HG03521 (cell line): Measurements from ENCODE around the gene SRSF3.

Experiments used
- ATAC-seq: cut with Tn5 transposase; IDR thresholded peaks from one replicate; pipeline ENCODE4 v1.9.1; 2021; ENCODE audit warnings: mild to moderate bottlenecking, moderate library complexity; ENCODE audit not compliant: unreplicated experiment

The SRSF3 gene

DNA sequence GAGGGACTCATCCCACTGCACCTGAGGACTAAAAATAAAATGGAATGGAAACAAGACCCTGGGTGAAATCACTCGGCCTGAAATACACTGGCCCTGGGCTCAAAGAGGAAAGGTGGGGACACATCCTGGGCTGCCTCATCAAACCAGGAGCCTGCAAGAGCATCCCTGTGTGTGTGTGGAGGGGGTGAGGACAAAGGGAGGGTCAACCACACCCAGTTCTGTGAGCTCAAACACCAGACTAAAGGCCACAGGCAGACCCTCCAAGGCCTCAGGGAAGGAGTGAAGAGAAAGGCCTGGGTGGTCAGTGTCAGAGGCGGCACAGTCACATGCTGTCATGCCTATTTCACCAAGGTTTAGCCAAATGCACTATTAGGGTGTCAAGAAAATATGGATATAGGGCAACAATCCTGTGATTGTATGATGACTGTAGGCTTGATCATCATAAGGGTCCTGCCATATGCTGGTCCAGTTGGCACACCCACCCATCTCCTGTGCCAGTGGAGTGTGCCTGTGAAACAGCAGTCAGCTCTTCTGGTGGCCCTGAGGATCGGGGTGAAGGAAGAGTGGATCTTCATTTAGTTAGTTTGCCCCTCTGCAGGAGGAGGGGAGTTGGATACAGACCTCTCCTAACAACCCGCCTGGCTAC is 28.9 kb downstream of the SRSF3 start:
- no peak for ATAC-seq

DNA sequence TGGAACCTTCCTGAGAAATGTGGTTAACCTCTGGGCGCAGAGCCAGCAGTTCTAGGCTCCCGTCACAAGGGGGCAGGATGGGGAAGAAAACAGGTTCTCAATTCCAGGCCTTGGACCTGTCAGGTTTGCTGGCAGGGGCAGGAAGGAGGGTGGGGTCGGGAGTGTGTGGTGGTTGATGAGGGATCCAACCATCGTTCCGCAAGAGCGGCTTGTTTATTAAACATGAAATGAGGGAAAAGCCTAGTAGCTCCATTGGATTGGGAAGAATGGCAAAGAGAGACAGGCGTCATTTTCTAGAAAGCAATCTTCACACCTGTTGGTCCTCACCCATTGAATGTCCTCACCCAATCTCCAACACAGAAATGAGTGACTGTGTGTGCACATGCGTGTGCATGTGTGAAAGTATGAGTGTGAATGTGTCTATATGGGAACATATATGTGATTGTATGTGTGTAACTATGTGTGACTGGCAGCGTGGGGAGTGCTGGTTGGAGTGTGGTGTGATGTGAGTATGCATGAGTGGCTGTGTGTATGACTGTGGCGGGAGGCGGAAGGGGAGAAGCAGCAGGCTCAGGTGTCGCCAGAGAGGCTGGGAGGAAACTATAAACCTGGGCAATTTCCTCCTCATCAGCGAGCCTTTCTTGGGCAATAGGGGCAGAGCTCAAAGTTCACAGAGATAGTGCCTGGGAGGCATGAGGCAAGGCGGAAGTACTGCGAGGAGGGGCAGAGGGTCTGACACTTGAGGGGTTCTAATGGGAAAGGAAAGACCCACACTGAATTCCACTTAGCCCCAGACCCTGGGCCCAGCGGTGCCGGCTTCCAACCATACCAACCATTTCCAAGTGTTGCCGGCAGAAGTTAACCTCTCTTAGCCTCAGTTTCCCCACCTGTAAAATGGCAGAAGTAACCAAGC is 29.6 kb downstream of the SRSF3 start:
- no peak for ATAC-seq

GRCh38 chr6:36624461-36625157 is 30.4 kb downstream of the SRSF3 start:
- ATAC-seq, result no peak

DNA sequence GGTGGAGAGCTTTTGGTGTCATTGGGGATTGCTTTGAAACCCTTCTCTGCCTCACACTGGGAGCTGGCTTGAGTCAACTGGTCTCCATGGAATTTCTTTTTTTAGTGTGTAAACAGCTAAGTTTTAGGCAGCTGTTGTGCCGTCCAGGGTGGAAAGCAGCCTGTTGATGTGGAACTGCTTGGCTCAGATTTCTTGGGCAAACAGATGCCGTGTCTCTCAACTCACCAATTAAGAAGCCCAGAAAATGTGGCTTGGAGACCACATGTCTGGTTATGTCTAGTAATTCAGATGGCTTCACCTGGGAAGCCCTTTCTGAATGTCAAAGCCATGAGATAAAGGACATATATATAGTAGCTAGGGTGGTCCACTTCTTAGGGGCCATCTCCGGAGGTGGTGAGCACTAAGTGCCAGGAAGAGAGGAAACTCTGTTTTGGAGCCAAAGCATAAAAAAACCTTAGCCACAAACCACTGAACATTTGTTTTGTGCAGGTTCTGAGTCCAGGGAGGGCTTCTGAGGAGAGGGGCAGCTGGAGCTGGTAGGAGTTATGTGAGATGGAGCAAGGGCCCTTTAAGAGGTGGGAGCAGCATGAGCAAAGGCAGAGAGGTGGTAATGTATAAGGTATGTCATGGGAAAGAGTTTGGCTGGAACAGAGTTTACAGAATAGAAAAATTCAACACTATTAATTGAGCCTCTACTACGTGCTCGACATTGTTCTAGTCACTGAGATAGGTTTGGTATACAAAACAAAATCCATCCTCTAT is 31.2 kb downstream of the SRSF3 start:
- no peak for ATAC-seq

GRCh38 chr6:36626636-36627035 is 32.5 kb downstream of the SRSF3 start:
- ATAC-seq, result no peak

- ATAC-seq, result no peak
These were observed 33.0 kb downstream of the SRSF3 start for GRCh38 chr6:36627141-36627540.

GRCh38 chr6:36627801-36628246 is 33.7 kb downstream of the SRSF3 start:
- ATAC-seq, result no peak

- ATAC-seq, result no peak
These were observed 35.6 kb downstream of the SRSF3 start for GRCh38 chr6:36629784-36630183.

GRCh38 chr6:36631326-36632011 is 37.3 kb downstream of the SRSF3 start:
- no peak for ATAC-seq

GRCh38 chr6:36633370-36633769 is 39.2 kb downstream of the SRSF3 start:
- no peak for ATAC-seq

DNA sequence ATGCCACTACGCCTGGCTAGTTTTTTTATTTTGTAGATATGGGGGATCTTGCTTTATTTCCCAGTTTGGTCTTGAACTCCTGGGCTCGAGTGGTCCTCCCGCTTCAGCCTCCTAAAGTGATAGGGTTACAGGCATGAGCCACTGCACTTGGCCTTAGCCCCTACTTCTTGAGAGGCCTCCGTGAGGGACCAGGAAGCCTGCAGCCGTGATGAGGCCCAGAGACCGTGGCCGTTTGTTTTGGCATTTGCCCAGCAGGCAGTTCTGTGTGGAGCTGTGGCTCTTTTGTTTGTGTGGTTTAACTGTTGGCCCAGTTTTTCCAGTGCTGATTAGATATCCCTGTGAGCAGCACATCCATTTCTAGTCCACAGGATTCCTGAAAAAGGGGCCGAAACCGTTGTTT is 39.8 kb downstream of the SRSF3 start:
- no peak for ATAC-seq

GRCh38 chr6:36634317-36635108 is 40.4 kb downstream of the SRSF3 start:
- no peak for ATAC-seq

GRCh38 chr6:36636283-36636682 is 42.1 kb downstream of the SRSF3 start:
- no peak for ATAC-seq

DNA sequence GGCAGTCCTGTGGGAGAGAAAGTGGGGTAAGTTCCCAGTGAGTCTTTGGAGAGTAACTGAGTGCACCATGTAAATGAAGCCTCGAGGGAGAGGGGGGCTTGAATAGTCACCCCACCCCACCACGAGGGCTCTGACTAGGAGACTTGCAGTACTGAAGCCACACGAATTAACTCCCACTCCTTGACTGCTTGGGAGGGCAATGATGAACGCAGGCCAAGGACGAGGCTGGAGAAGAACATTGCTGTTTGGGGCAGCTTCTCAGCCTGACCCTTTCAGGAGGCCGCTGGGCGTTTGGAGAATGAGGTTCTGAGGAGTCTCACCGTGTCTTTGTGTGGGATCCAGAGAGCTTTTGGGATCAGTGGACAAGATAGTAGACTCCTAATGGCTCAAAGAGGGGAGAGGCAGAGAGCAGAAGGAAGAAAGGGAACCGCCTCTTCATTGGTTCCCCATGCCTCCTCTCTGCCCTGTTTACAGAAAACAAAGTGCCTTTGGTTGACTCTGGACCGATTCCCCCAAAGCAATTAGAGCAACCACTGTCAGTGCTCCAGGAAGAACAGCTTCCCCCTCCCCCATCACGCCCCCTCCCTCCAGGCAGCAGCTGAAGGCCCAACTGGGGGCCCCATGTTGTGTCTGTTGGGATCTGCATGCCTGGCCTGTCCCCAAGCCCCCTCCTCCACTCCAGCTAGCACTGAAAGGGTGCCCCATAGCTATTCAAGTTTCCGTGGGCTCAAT is 42.7 kb downstream of the SRSF3 start:
- ATAC-seq, result no peak

- ATAC-seq, result no peak
These were observed 44.4 kb downstream of the SRSF3 start for GRCh38 chr6:36638579-36638978.

GRCh38 chr6:36639171-36639808 is 45.1 kb downstream of the SRSF3 start:
- ATAC-seq, result no peak

- ATAC-seq, result no peak
These were observed 47.4 kb downstream of the SRSF3 start for GRCh38 chr6:36641543-36641942.
